Gastrocnemius medialis (tissue), 4 donors: ENCODE measurements around the gene TIPARP. TPM values are rescaled to one million over a fixed set of nuclear protein-coding genes. Genes with fewer than 3 reads are reported as not detected.
A peak's percentile ranks its signal among the peaks of the same experiment; 100 is the strongest.

ENCODE experiments used
- ATAC-seq, 2 donors: fragments of 150-250 bp; one replicate each; pipeline ENCODE4 v1.9.1; 2016
- DNase-seq, 2 donors: peaks; one replicate each; pipeline ENCODE4 v3.0.0-alpha.2; 2019
- H3K27ac ChIP-seq, 4 donors: fragments of 200-600 bp; sonication (generic); 1 replicate in 1 of 4; 2 replicates in 3 of 4; pipeline ENCODE4 v1.5.1; 2016 to 2018; ENCODE audit warnings: mild to moderate bottlenecking in 2 of 4, moderate library complexity in 1 of 4
- H3K27me3 ChIP-seq, 3 donors: fragments of 200-600 bp; sonication (generic) in 2 of 3; 1 replicate in 1 of 3; 2 replicates in 2 of 3; pipeline versions ENCODE4 v1.5.1 to v1.6.0; 2016 to 2019; ENCODE audit warnings: mild to moderate bottlenecking in 1 of 3, moderate library complexity in 1 of 3
- H3K36me3 ChIP-seq, 2 donors: fragments of 200-600 bp; sonication (generic) in 1 of 2; one replicate each; pipeline ENCODE4 v1.5.1; 2017 to 2018
- H3K4me1 ChIP-seq, 2 donors: fragments of 200-600 bp; sonication (generic) in 1 of 2; one replicate each; pipeline ENCODE4 v1.5.1; 2016 to 2017; ENCODE audit warnings: mild to moderate bottlenecking in 2 of 2
- H3K4me3 ChIP-seq, 4 donors: fragments of 200-600 bp; sonication (generic) in 3 of 4; 1 replicate in 1 of 4; 2 replicates in 3 of 4; pipeline ENCODE4 v1.5.1; 2016 to 2019; ENCODE audit warnings: mild to moderate bottlenecking in 2 of 4
- H3K9me3 ChIP-seq, 3 donors: fragments of 200-600 bp; sonication (generic) in 2 of 3; 1 replicate in 1 of 3; 2 replicates in 2 of 3; pipeline ENCODE4 v1.5.1; 2016 to 2019
- POLR2A ChIP-seq, 2 donors: fragments of 450-650 bp; IDR thresholded peaks; one replicate each; pipeline ENCODE4 v1.6.1; 2017; ENCODE audit warnings: antibody characterized with exemption in 2 of 2, mild to moderate bottlenecking in 2 of 2, moderate library complexity in 2 of 2
- in situ Hi-C, 4 donors: fragments of 200-750 bp; cut with MboI; loops; one replicate each; pipeline versions ENCODE4 v1.15.0 to v1.8.0; 2017; ENCODE audit warnings: low sequenced_read_pairs in 4 of 4
- intact Hi-C: fragments of 100-400 bp; cut with DNase I; formaldehyde crosslinking; loops from one replicate; pipeline ENCODE4 v1.15.1; 2023; ENCODE audit warnings: low total_unique reads
- total RNA-seq, 4 donors: library from RNA; depleted of rRNA; stranded (reverse); fragments of >200 nt; gene quantifications; one replicate each; pipeline versions ENCODE4 v1.1.0 to v1.2.3, GENCODE V29; 2016
- TF ChIP-seq, protein P1 (sequence below), 5 experiments: fragments of 450-650 bp in 3 of 5; fragments of 200-600 bp in 2 of 5; sonication (generic) in 2 of 5; IDR thresholded peaks in 4 of 5; conservative IDR thresholded peaks in 1 of 5; 1 replicate in 4 of 5; 2 replicates in 1 of 5; pipeline ENCODE4 v1.5.1; 2016 to 2019; ENCODE audit warnings: antibody characterized with exemption in 5 of 5, mild to moderate bottlenecking in 3 of 5, moderate library complexity in 3 of 5

Gene TIPARP
- total RNA-seq, 4 donors from 2014 or later: 16.0 to 50.2 (median 31.7) TPM

DNA sequence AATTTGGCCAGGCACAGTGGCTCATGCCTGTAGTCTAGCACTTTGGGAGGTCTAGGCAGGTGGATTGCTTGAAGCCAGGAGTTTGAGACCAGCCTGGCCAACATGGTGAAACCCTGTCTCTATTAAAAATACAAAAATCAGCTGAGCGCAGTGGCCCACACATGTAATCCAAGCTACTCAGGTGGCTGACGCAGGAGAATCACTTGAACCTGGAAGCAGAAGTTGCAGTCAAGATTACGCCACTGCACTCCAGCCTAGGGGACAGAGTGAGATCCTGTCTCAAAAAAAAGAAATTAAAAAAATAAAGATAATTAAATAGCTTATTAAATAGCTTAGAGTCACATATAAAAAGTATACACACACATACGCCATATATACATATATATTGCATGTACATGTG lies 3.7 kb upstream of the TIPARP start:
- Histone ChIP-seq H3K27ac (no peak overlapping the region), H3K4me3 (no peak overlapping the region), H3K36me3 (no peaks in the 10 kb centered on the region), H3K9me3 (no peaks in the 10 kb centered on the region), H3K27me3 (no peaks in the 10 kb centered on the region), H3K4me1 (peaks cover 6% of the 10 kb centered on the region in 2 donors)
- ATAC-seq (no peak), DNase-seq (no peak)
- no peak for TF ChIP-seq POLR2A (IDR thresholded peaks at IDR 0.05)
- TF ChIP-seq, protein P1, sequence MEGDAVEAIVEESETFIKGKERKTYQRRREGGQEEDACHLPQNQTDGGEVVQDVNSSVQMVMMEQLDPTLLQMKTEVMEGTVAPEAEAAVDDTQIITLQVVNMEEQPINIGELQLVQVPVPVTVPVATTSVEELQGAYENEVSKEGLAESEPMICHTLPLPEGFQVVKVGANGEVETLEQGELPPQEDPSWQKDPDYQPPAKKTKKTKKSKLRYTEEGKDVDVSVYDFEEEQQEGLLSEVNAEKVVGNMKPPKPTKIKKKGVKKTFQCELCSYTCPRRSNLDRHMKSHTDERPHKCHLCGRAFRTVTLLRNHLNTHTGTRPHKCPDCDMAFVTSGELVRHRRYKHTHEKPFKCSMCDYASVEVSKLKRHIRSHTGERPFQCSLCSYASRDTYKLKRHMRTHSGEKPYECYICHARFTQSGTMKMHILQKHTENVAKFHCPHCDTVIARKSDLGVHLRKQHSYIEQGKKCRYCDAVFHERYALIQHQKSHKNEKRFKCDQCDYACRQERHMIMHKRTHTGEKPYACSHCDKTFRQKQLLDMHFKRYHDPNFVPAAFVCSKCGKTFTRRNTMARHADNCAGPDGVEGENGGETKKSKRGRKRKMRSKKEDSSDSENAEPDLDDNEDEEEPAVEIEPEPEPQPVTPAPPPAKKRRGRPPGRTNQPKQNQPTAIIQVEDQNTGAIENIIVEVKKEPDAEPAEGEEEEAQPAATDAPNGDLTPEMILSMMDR (IDR thresholded peaks at IDR 0.05 in 4 of 5, conservative IDR thresholded peaks at IDR 0.05 in 1 of 5): no peak
- intact Hi-C loops: loop anchor here (10.0 kb wide), 2 partner anchors 516 to 816 kb away; partner anchors contain the start of gene SLC33A1
- in situ Hi-C loops: loop anchor here in 3 of 4 donors (5.0 to 10.0 kb wide), 3 partner anchors 144 to 464 kb away; no protein-coding TSS in a partner anchor

- H3K27ac ChIP-seq: peak overlapping the region; percentile 95 to 100 (median 98)
- TF ChIP-seq, protein P1 (IDR thresholded peaks at IDR 0.05 in 4 of 5, conservative IDR thresholded peaks at IDR 0.05 in 1 of 5): no peak
- no peak for TF ChIP-seq POLR2A (IDR thresholded peaks at IDR 0.05)
- H3K27me3 ChIP-seq: no peaks in the 10 kb centered on the region
- peak; percentile 4 for ATAC-seq
- peak overlapping the region; percentile 67 to 92 (median 84) for H3K4me3 ChIP-seq
- H3K9me3 ChIP-seq: no peaks in the 10 kb centered on the region
- H3K36me3 ChIP-seq: peaks cover 2% of the 10 kb centered on the region in 2 donors
- in situ Hi-C loops (loop anchor here in 3 of 4 donors (5.0 to 10.0 kb wide), 3 partner anchors 141 to 461 kb away; no protein-coding TSS in a partner anchor), intact Hi-C loops (loop anchor here (1.0 to 10.0 kb wide), 7 partner anchors 43 to 819 kb away; partner anchors contain the start of genes SLC33A1 and SSR3)
- DNase-seq: no peak
- peaks cover 31% of the 10 kb centered on the region in 2 donors for H3K4me1 ChIP-seq
These were observed 701 bp upstream of the TIPARP start for GRCh38 chr3:156673732-156674045.

DNA sequence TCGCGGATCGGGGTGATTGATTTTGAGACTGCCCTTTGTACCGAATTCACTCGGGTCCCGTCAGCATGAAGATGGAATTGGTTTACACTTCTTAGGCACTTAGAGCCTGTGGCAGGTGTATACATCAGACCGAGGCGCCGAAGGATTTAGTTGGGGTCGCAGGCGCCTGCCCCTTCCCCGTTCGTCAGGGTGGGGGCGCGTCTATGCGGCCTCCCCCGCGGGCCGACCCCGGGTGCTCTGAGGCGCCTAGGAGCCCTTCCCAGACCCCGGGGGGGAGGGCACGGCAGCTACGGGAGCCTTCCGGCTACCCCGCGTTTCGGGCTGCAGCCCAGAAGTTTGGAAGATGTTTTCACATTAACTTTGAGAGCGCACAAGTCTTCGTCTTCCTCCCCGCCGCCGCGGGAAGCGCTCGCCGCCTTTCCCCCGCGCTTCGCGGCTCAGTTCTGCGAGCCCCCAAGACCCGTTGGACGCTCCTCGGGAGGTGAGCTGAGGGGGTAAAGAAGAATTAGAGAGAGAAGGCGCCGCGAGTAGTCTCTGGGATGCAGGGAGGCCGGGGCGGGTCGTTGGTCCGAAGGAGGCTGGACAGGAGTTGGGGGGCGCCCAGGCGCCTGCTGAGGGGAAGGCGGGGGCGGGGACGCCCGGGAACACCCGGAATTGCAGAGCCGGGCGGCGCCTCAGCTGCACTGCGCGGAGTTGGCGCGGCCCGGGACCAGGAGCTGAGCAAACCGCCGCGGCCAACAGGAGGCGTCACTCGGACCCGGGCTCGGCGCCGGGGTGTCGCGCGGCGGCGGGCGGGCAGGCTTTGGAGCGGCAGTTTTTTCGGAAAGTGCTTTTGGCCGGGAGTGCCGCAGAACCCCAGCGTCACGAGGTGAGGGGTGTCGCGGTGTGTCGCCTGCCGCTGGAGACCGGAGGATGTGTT lies 780 bp downstream of the TIPARP start:
- peaks cover 2 to 12% of the 10 kb centered on the region in 2 donors for H3K36me3 ChIP-seq
- in situ Hi-C loops (loop anchor here in 3 of 4 donors (5.0 to 25.0 kb wide), 4 partner anchors 140 to 460 kb away; no protein-coding TSS in a partner anchor), intact Hi-C loops (loop anchor here (1.0 to 10.0 kb wide), 8 partner anchors 44 to 820 kb away; partner anchors contain the start of genes CCNL1, SLC33A1 and SSR3)
- peak overlapping the region; percentile 77 to 92 (median 91) for H3K4me3 ChIP-seq
- peak overlapping the region; percentile 95 to 100 (median 98) for H3K27ac ChIP-seq
- peaks cover 37 to 45% of the 10 kb centered on the region in 2 donors for H3K4me1 ChIP-seq
- ATAC-seq (peak; percentile 16 to 21), DNase-seq (peak; percentile 17 to 37)
- H3K9me3 ChIP-seq: no peaks in the 10 kb centered on the region
- TF ChIP-seq POLR2A (IDR thresholded peaks at IDR 0.05): no peak
- TF ChIP-seq, protein P1 (IDR thresholded peaks at IDR 0.05 in 4 of 5, conservative IDR thresholded peaks at IDR 0.05 in 1 of 5): peak in 3 of 5 experiments; percentile 22 to 59 (median 27)
- H3K27me3 ChIP-seq: no peaks in the 10 kb centered on the region

- in situ Hi-C loops: loop anchor here in 3 of 4 donors (5.0 to 25.0 kb wide), 4 partner anchors 139 to 459 kb away; no protein-coding TSS in a partner anchor
- TF ChIP-seq, protein P1 (IDR thresholded peaks at IDR 0.05 in 4 of 5, conservative IDR thresholded peaks at IDR 0.05 in 1 of 5): peak in 1 of 5 experiments; percentile 3
- TF ChIP-seq POLR2A (IDR thresholded peaks at IDR 0.05): no peak
- Histone ChIP-seq H3K27me3 (no peaks in the 10 kb centered on the region), H3K9me3 (no peaks in the 10 kb centered on the region), H3K36me3 (peaks cover 2 to 12% of the 10 kb centered on the region in 2 donors), H3K27ac (peak overlapping the region; percentile 95 to 100 (median 98)), H3K4me1 (peaks cover 46 to 53% of the 10 kb centered on the region in 2 donors), H3K4me3 (peak overlapping the region; percentile 77 to 92 (median 91))
- DNase-seq: peak; percentile 21 to 41
- intact Hi-C loops: loop anchor here (2.0 to 10.0 kb wide), 6 partner anchors 45 to 821 kb away; partner anchors contain the start of genes CCNL1 and SLC33A1
- no peak for ATAC-seq
These were observed 1.7 kb downstream of the TIPARP start for GRCh38 chr3:156675830-156676767.
